Upper lobe of left lung (tissue), 6 donors: Measurements from ENCODE around the gene WDR59. TPM values are rescaled to one million over a fixed set of nuclear protein-coding genes. Genes with fewer than 3 reads are reported as not detected.

Source experiments
- ATAC-seq, 2 donors: fragments of 200-7000 bp; cut with Tn5 transposase; one replicate each; pipeline ENCODE4 v1.9.1; 2022; ENCODE audit warnings: mild to moderate bottlenecking in 2 of 2, moderate library complexity in 2 of 2; ENCODE audit not compliant: low FRiP score in 2 of 2
- DNase-seq, 2 donors: peaks; one replicate each; pipeline ENCODE4 v3.0.0-alpha.2; 2019 to 2020
- H3K27ac ChIP-seq, 4 donors: fragments of 200-600 bp; sonication (generic); one replicate each; pipeline ENCODE4 v1.5.1; 2016 to 2019
- H3K27me3 ChIP-seq, 4 donors: fragments of 200-600 bp; sonication (generic); one replicate each; pipeline ENCODE4 v1.5.1; 2017 to 2019
- H3K36me3 ChIP-seq, 4 donors: fragments of 200-600 bp; sonication (generic); one replicate each; pipeline ENCODE4 v1.5.1; 2016 to 2019
- H3K4me1 ChIP-seq, 4 donors: fragments of 200-600 bp; sonication (generic); one replicate each; pipeline ENCODE4 v1.5.1; 2018 to 2019
- H3K4me3 ChIP-seq, 4 donors: fragments of 200-600 bp; sonication (generic); one replicate each; pipeline ENCODE4 v1.5.1; 2017 to 2019; ENCODE audit warnings: mild to moderate bottlenecking in 2 of 4, moderate library complexity in 1 of 4
- H3K9me3 ChIP-seq, 4 donors: fragments of 200-600 bp; sonication (generic); one replicate each; pipeline ENCODE4 v1.5.1; 2018 to 2019
- EP300 ChIP-seq, 4 donors: sonication (generic); formaldehyde crosslinking; IDR thresholded peaks; one replicate each; pipeline ENCODE4 v1.5.1; 2017; ENCODE audit warnings: antibody characterized with exemption in 4 of 4, control low read depth in 2 of 4
- POLR2A ChIP-seq, 4 donors: fragments of 450-650 bp; IDR thresholded peaks; one replicate each; pipeline ENCODE4 v1.5.1; 2016 to 2017; ENCODE audit warnings: antibody characterized with exemption in 4 of 4, mild to moderate bottlenecking in 2 of 4
- POLR2AphosphoS5 ChIP-seq, 2 donors: sonication (generic); formaldehyde crosslinking; IDR thresholded peaks; one replicate each; pipeline ENCODE4 v1.5.1; 2017; ENCODE audit warnings: antibody characterized with exemption in 2 of 2
- WGBS, 2 donors: methylation state at CpG; one replicate each; pipeline ENCODE4 v1.1.5; 2017 to 2018; 5-methylcytosine and 5-hydroxymethylcytosine counted together
- total RNA-seq, 6 donors: library from RNA; depleted of rRNA in 4 of 6; stranded (reverse); fragments of >200 nt in 4 of 6; gene quantifications; one replicate each; pipeline versions ENCODE4 v1.1.0 to v1.2.1, GENCODE V29; 2016 to 2021
- TF ChIP-seq, protein P1 (sequence below), 6 experiments: fragments of 450-650 bp in 4 of 6; fragments of 200-600 bp in 2 of 6; sonication (generic) in 2 of 6; IDR thresholded peaks; one replicate each; pipeline ENCODE4 v1.5.1; 2016 to 2019; ENCODE audit warnings: antibody characterized with exemption in 6 of 6
- donor health status: DM: no; HTN: no; CAD: no; lungs with moderate emphysema.
- donor health status: DM: no; HTN: yes; CAD: no; lungs with severe emphysema.

Gene WDR59
- total RNA-seq, 6 donors from 2014 or later = 16.0 to 138 (median 37.5) TPM

DNA sequence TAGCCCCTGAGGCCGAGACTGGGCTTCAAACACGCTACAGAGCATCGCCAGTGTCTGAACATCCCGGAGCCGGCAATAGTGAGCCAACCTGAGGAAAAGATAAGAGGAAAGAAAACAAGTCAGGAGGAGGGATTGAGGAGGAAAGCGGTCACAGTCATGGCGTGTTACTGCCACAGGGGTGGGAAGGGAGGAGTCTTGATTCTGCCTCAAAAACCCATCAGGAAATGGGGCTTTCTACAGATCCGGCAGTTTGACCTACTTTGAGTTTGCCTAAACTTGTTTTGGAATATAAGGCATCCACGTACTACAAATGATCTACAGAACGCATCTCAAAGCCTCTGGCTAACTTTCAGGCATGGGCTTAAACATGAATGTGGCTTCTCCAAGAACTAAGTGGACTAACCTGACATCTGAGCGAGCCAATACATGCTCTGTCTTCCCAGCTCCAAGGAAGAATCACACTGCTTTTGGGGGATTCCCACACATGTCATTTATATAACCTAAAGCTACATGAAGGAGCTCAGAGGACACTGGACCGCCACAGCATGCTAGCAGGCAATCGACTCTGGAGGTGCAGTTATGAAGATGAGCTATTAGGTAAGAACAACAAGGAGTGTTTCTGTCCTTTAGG, 96.6 kb downstream of the WDR59 start:
- WGBS, 2 donors = 91 to 94% methylated on average over 13 of the region's 13 CpGs
- no peak overlapping the region for H3K27ac ChIP-seq
- H3K36me3 ChIP-seq = peaks cover 30 to 98% (median 54%) of the 10 kb centered on the region in 4 donors
- no peaks in the 10 kb centered on the region for H3K9me3 ChIP-seq
- no peaks in the 10 kb centered on the region for H3K27me3 ChIP-seq
- no peak overlapping the region for H3K4me3 ChIP-seq
- no peak for ATAC-seq
- no peak for DNase-seq
- H3K4me1 ChIP-seq = no peaks in the 10 kb centered on the region
- TF ChIP-seq POLR2AphosphoS5 (IDR thresholded peaks at IDR 0.05) = no peak

DNA sequence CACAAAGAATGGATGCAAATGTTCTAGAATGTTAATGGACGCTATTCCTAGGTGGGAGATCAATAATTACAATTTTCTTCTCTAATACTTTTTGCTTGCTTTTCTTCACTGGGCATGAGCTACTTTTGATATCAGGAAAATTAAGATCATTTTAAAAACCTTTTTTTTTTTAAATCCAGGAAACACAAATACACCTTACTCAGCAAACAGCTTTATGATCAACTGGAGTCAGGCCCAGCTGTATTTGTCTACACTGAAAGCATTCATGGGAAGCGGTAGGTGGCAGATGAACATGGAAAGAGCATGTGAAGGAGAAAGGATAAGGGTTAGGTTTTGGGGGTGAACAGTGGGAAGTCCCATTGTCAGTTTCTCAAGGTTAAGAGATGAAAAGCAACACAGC, 97.8 kb downstream of the WDR59 start:
- ATAC-seq = no peak
- WGBS, 2 donors = 96 to 100% methylated on average over 2 of the region's 2 CpGs

DNA sequence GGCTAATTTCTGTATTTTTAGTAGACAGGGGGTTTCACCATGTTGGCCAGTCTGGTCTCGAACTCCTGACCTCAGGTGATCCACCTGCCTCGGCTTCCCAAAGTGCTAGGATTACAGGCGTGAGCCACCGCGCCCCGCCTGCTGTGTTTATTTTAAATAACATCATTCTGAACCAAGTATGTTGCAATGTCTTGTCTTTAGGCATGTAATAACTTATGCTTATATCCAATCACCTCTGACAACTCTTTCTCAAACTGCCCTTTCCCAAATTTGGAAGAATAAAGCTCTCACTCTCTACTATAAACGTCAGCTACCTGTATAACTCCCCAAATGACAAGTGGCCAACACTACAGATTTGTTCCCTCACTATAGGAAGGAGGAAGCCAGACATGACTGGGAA, 107.2 kb downstream of the WDR59 start:
- no peak for DNase-seq
- Histone ChIP-seq H3K4me3 (no peak overlapping the region), H3K9me3 (no peaks in the 10 kb centered on the region), H3K4me1 (no peaks in the 10 kb centered on the region), H3K27ac (no peak overlapping the region), H3K27me3 (no peaks in the 10 kb centered on the region), H3K36me3 (peaks cover 6 to 52% (median 15%) of the 10 kb centered on the region in 4 donors)
- TF ChIP-seq POLR2AphosphoS5 (IDR thresholded peaks at IDR 0.05) = no peak
- TF ChIP-seq, protein P1, sequence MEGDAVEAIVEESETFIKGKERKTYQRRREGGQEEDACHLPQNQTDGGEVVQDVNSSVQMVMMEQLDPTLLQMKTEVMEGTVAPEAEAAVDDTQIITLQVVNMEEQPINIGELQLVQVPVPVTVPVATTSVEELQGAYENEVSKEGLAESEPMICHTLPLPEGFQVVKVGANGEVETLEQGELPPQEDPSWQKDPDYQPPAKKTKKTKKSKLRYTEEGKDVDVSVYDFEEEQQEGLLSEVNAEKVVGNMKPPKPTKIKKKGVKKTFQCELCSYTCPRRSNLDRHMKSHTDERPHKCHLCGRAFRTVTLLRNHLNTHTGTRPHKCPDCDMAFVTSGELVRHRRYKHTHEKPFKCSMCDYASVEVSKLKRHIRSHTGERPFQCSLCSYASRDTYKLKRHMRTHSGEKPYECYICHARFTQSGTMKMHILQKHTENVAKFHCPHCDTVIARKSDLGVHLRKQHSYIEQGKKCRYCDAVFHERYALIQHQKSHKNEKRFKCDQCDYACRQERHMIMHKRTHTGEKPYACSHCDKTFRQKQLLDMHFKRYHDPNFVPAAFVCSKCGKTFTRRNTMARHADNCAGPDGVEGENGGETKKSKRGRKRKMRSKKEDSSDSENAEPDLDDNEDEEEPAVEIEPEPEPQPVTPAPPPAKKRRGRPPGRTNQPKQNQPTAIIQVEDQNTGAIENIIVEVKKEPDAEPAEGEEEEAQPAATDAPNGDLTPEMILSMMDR (IDR thresholded peaks at IDR 0.05) = no peak
- TF ChIP-seq POLR2A (IDR thresholded peaks at IDR 0.05) = no peak
- no peak for TF ChIP-seq EP300 (IDR thresholded peaks at IDR 0.05)
- ATAC-seq = no peak
- 90 to 93% methylated on average over 7 of the region's 7 CpGs for WGBS, 2 donors

More for the DNA sequence above, 97.8 kb downstream of the WDR59 start:
- H3K9me3 ChIP-seq = no peaks in the 10 kb centered on the region
- H3K4me3 ChIP-seq = no peak overlapping the region
- H3K27ac ChIP-seq = no peak overlapping the region
- H3K36me3 ChIP-seq = peaks cover 28 to 95% (median 45%) of the 10 kb centered on the region in 4 donors
- H3K4me1 ChIP-seq = no peaks in the 10 kb centered on the region
- H3K27me3 ChIP-seq = no peaks in the 10 kb centered on the region
- TF ChIP-seq, protein P1 (IDR thresholded peaks at IDR 0.05) = no peak
- no peak for TF ChIP-seq POLR2AphosphoS5 (IDR thresholded peaks at IDR 0.05)
- no peak for TF ChIP-seq EP300 (IDR thresholded peaks at IDR 0.05)
- TF ChIP-seq POLR2A (IDR thresholded peaks at IDR 0.05) = no peak
- no peak for DNase-seq

DNA sequence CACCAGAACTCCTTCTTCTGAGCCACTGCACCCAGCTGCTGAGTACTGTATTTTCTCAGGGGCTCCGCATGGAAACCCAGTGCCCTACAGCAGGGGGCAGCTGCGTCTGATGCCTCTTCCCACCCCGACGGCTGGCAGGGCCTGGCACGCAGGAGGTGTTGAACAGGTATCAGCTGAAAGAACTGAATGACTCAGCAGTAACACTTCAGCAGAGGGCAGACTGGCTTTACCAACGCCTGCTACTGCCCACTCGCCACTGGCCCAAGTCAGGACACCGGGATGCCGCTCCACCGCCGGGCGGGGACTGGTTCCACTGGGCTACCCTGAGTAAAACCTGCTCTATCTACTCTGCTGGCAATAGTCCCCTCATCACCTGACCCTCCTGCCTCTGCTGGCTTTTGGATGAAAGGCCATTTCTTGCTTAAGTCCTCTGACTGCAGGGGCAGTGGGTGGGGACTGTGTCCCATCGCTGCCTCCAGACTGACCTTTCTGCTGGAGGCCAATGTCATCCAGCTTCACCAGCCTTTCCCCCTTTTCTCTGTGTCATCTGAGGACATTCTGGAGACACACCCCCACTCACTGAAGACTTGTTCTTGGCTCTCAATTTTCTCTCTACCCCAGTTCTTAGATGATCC, 109.9 kb downstream of the WDR59 start:
- Histone ChIP-seq H3K9me3 (no peaks in the 10 kb centered on the region), H3K36me3 (peaks cover 6 to 41% (median 12%) of the 10 kb centered on the region in 4 donors), H3K27me3 (no peaks in the 10 kb centered on the region), H3K4me3 (no peak overlapping the region), H3K4me1 (no peaks in the 10 kb centered on the region), H3K27ac (no peak overlapping the region)
- WGBS, 2 donors = 94 to 99% methylated on average over 5 to 13 of the region's 13 CpGs
- DNase-seq = peak in 1 of 2 donors; percentile 78
- TF ChIP-seq EP300 (IDR thresholded peaks at IDR 0.05) (no peak), POLR2AphosphoS5 (IDR thresholded peaks at IDR 0.05) (no peak), POLR2A (IDR thresholded peaks at IDR 0.05) (no peak)
- TF ChIP-seq, protein P1 (IDR thresholded peaks at IDR 0.05) = no peak
- peak in 1 of 2 donors; percentile 62 for ATAC-seq

DNA sequence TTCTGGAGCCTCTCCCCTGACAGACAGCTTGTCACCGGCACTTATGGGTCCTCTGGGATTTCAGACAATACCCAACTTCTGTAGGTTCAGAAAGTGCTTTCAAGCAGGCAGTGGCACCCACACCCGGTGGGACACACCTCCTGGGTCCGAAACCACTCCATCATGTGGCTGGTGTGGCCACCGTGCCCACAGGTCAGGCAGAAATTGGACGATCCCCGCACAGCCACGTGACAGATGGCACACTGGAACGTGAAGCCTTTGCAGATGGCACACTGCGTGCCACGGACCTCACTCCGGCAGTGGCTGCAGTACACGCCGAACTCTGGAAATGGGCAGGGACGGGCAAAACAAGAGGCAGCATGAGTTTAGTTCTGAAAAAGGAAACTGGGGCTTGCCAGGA, 110.8 kb downstream of the WDR59 start:
- no peak for DNase-seq
- peaks cover 6 to 38% (median 12%) of the 10 kb centered on the region in 4 donors for H3K36me3 ChIP-seq

More for the DNA sequence above, 110.8 kb downstream of the WDR59 start:
- Histone ChIP-seq H3K4me3 (no peak overlapping the region), H3K27ac (no peak overlapping the region), H3K27me3 (no peaks in the 10 kb centered on the region), H3K4me1 (no peaks in the 10 kb centered on the region), H3K9me3 (no peaks in the 10 kb centered on the region)
- ATAC-seq = no peak
- TF ChIP-seq, protein P1 (IDR thresholded peaks at IDR 0.05) = no peak
- TF ChIP-seq EP300 (IDR thresholded peaks at IDR 0.05) (no peak), POLR2A (IDR thresholded peaks at IDR 0.05) (no peak), POLR2AphosphoS5 (IDR thresholded peaks at IDR 0.05) (no peak)
- WGBS, 2 donors = 80 to 91% methylated on average over 10 to 14 of the region's 14 CpGs
